Esophagus squamous epithelium (tissue), 4 donors: ENCODE data around the gene PPP2R3B.
"Not testable (repeated sequence)": the region's sequence is repeated elsewhere in the genome, so short reads cannot be mapped to it uniquely, and the experiment has no call there.

Experiments
- CTCF ChIP-seq, 6 experiments: fragments of 450-650 bp in 4 of 6; fragments of 200-600 bp in 2 of 6; sonication (generic) in 2 of 6; IDR thresholded peaks; one replicate each; pipeline ENCODE4 v1.5.1; 2016 to 2019; ENCODE audit warnings: antibody characterized with exemption in 6 of 6, mild to moderate bottlenecking in 4 of 6, moderate library complexity in 4 of 6
- POLR2A ChIP-seq, 4 donors: fragments of 450-650 bp; IDR thresholded peaks; one replicate each; pipeline ENCODE4 v1.6.1; 2017; ENCODE audit warnings: antibody characterized with exemption in 4 of 4, mild to moderate bottlenecking in 4 of 4, moderate library complexity in 3 of 4

DNA sequence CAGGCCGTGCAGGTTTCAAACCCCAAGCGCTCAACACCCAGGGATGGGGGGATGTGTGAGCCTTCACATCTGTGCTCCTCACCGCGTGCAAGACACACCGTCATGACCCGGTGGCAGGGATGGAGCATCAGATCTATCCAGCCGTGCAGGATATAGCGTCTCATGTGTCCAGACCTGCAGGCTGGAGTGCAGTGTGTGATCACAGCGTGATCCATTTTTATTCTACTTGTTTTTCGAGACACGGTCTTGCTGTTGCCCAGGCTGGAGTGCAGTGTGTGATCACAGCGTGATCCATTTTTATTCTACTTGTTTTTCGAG is 35.4 kb downstream of the PPP2R3B start:
- TF ChIP-seq CTCF, POLR2A (IDR thresholded peaks at IDR 0.05): not testable (repeated sequence)
